ENCODE data around the gene CD300LD.

The CD300LD gene

GRCh38 chr17:74531231-74531761 is 60.8 kb downstream of the CD300LD start, which contains the start of gene CD300LB:
Gene CD300LB, minus strand, starts transcription at chr17:74531475. Its CDS starts 125 bp downstream, at chr17:74531350.
- no peaks in the 10 kb centered on the region for H3K4me1 ChIP-seq (ENCODE audit: control insufficient read depth, insufficient read depth, low read length)
- no peak within 1 kb of the TSS for H3K27ac ChIP-seq (ENCODE audit: extremely low read depth, low read depth, low read length)
- ChIA-PET CTCF (interaction anchor here (0.6 to 1.9 kb wide), 2 partner anchors 8 to 38 kb away, joined by 3 to 4 read pairs; no protein-coding TSS in a partner anchor), POLR2A (interaction anchor here (0.6 kb wide), 1 partner anchor 88 kb away, joined by 9 read pairs; no protein-coding TSS in a partner anchor)
- no peaks in the 10 kb centered on the region for H3K36me3 ChIP-seq (ENCODE audit: control insufficient read depth in 2 of 2, insufficient read depth in 1 of 2, low read length in 2 of 2)
- TF ChIP-seq ZNF529 (tag by site-specific recombination; IDR thresholded peaks at IDR 0.05; ENCODE audit: insufficient replicate concordance) (no peak), ZNF146 (tag by site-specific recombination; IDR thresholded peaks at IDR 0.05) (no peak), ZSCAN23 (tag by site-specific recombination; IDR thresholded peaks at IDR 0.05) (no peak), ZBTB20 (tag by site-specific recombination; IDR thresholded peaks at IDR 0.05) (no peak), GLIS2 (tag by site-specific recombination; IDR thresholded peaks at IDR 0.05) (no peak), ZNF280D (tag by site-specific recombination; IDR thresholded peaks at IDR 0.05) (no peak), ZNF830 (tag by site-specific recombination; IDR thresholded peaks at IDR 0.05; ENCODE audit: low read depth) (no peak), ZNF223 (tag by site-specific recombination; IDR thresholded peaks at IDR 0.05) (no peak), KLF9 (tag by site-specific recombination; IDR thresholded peaks at IDR 0.05; ENCODE audit: low read depth) (no peak)
- TF ChIP-seq, protein P1, sequence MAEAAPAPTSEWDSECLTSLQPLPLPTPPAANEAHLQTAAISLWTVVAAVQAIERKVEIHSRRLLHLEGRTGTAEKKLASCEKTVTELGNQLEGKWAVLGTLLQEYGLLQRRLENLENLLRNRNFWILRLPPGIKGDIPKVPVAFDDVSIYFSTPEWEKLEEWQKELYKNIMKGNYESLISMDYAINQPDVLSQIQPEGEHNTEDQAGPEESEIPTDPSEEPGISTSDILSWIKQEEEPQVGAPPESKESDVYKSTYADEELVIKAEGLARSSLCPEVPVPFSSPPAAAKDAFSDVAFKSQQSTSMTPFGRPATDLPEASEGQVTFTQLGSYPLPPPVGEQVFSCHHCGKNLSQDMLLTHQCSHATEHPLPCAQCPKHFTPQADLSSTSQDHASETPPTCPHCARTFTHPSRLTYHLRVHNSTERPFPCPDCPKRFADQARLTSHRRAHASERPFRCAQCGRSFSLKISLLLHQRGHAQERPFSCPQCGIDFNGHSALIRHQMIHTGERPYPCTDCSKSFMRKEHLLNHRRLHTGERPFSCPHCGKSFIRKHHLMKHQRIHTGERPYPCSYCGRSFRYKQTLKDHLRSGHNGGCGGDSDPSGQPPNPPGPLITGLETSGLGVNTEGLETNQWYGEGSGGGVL (tag by site-specific recombination; IDR thresholded peaks at IDR 0.05), result no peak
- no peaks in the 10 kb centered on the region for H3K9me3 ChIP-seq (ENCODE audit: control insufficient read depth, insufficient read depth, low read depth, low read length)
- H3K4me3 ChIP-seq (ENCODE audit: low read depth, low read length), result no peak within 1 kb of the TSS

GRCh38 chr17:74530831-74531150 is 61.3 kb downstream of the CD300LD start:
- Histone ChIP-seq H3K9me3 (ENCODE audit: control insufficient read depth, insufficient read depth, low read depth, low read length) (no peaks in the 10 kb centered on the region), H3K4me3 (ENCODE audit: low read depth, low read length) (no peak overlapping the region), H3K36me3 (ENCODE audit: control insufficient read depth in 2 of 2, insufficient read depth in 1 of 2, low read length in 2 of 2) (no peaks in the 10 kb centered on the region), H3K4me1 (ENCODE audit: control insufficient read depth, insufficient read depth, low read length) (no peaks in the 10 kb centered on the region), H3K27ac (ENCODE audit: extremely low read depth, low read depth, low read length) (no peak overlapping the region)
- TF ChIP-seq ZNF791 (tag by site-specific recombination; IDR thresholded peaks at IDR 0.05) (no peak), ZNF776 (tag by site-specific recombination; IDR thresholded peaks at IDR 0.05; ENCODE audit: borderline replicate concordance) (no peak), ZSCAN30 (tag by site-specific recombination; IDR thresholded peaks at IDR 0.05) (no peak), TCF7L2 (IDR thresholded peaks at IDR 0.05; ENCODE audit: borderline replicate concordance, low read depth, low read length) (no peak), PRDM4 (tag by site-specific recombination; IDR thresholded peaks at IDR 0.05) (no peak), ZNF423 (tag by site-specific recombination; IDR thresholded peaks at IDR 0.05) (no peak), PRDM1 (tag by site-specific recombination; IDR thresholded peaks at IDR 0.05) (no peak)
- TF ChIP-seq, protein P2, sequence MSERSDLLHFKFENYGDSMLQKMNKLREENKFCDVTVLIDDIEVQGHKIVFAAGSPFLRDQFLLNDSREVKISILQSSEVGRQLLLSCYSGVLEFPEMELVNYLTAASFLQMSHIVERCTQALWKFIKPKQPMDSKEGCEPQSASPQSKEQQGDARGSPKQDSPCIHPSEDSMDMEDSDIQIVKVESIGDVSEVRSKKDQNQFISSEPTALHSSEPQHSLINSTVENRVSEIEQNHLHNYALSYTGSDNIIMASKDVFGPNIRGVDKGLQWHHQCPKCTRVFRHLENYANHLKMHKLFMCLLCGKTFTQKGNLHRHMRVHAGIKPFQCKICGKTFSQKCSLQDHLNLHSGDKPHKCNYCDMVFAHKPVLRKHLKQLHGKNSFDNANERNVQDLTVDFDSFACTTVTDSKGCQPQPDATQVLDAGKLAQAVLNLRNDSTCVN (tag by site-specific recombination; optimal IDR thresholded peaks at IDR 0.05), result no peak
- TF ChIP-seq, protein P3, sequence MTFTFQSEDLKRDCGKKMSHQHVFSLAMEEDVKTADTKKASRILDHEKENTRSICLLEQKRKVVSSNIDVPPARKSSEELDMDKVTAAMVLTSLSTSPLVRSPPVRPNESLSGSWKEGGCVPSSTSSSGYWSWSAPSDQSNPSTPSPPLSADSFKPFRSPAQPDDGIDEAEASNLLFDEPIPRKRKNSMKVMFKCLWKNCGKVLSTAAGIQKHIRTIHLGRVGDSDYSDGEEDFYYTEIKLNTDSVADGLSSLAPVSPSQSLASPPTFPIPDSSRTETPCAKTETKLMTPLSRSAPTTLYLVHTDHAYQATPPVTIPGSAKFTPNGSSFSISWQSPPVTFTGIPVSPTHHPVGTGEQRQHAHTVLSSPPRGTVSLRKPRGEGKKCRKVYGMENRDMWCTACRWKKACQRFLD (tag by site-specific recombination; IDR thresholded peaks at IDR 0.05), result no peak
- POLR2A ChIA-PET, result interaction anchor here (0.6 kb wide), 1 partner anchor 88 kb away, joined by 9 read pairs; no protein-coding TSS in a partner anchor
- CTCF ChIA-PET, result interaction anchor here (0.5 to 1.1 kb wide), 3 partner anchors 15 to 163 kb away, joined by 3 to 5 read pairs (median 4); partner anchors contain the start of gene CD300C

Data from HEK293 (cell line).